Measurements from ENCODE around the gene S100A2.
"Not testable (repeated sequence)": the region's sequence is repeated elsewhere in the genome, so short reads cannot be mapped to it uniquely, and the experiment has no call there.

S100A2 gene

DNA sequence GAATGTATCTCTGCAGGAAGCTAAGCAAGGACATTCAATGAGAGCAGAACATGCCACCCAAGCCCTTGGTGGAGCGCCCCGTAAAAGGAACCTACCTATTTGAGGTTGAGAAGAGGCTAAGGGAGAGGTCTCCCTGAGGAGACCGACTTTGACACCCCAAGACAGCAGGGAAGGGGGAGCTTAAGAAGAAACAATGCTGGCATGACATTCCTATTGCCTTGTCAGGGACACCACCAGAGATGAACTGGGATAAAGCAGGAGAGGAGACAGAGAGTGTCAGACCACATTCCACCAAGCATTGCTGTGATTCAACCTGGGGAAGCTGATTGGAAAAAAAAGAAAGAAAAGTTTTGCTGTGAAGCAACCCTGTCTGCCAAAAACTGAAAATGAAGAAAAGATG lies 13.3 kb upstream of the S100A2 start:
- FAIRE-seq (no peak), DNase-seq (ENCODE audit: insufficient read length, low spot score) (no peak)
- TF ChIP-seq POLR2A (IDR thresholded peaks at IDR 0.05; ENCODE audit: low read depth, low read length), result no peak

DNA sequence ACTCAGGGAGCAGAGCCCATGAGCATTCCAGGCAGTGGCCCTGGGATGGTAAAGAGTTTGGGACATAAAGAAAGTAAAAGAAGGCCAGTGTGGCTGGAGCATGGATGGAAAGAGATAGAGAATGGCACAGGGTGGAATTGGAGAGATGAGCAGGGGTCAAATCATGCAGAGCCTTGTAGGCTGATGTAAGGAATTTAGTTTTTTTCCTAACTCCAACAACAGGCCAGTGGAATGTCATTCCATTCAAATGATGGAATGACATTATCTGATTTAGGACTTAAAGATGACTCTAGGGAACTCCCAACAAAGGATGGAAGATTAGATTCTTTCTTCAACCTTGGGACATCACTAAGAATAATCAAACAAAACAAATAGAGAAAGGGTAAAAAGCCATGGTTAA lies 12.8 kb upstream of the S100A2 start:
- DNase-seq (ENCODE audit: insufficient read length, low spot score) (no peak), FAIRE-seq (no peak)
- TF ChIP-seq POLR2A (IDR thresholded peaks at IDR 0.05; ENCODE audit: low read depth, low read length), result no peak

DNA sequence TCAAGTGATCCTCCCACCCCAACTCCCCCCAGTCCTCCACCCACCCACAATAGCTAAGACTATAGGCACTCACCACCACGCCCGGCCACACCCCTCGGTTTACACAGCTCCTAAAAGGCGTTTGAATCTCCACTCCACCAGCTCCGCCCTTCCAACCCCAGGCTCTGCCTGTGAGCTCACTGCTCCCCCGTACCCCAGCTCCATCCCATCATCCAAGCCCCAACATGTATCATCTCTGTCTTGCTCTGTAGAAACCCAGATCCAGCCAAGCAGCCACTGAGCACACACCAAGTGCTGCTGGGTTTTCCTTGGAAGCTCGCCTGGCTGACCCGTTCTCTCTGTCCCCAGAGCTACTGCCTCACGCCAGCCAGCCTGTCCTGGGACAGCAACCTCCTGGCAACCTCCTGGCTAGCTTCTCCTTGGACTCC lies 12.0 kb upstream of the S100A2 start:
- FAIRE-seq (no peak), DNase-seq (ENCODE audit: insufficient read length, low spot score) (no peak)
- no peak for TF ChIP-seq POLR2A (IDR thresholded peaks at IDR 0.05; ENCODE audit: low read depth, low read length)

DNA sequence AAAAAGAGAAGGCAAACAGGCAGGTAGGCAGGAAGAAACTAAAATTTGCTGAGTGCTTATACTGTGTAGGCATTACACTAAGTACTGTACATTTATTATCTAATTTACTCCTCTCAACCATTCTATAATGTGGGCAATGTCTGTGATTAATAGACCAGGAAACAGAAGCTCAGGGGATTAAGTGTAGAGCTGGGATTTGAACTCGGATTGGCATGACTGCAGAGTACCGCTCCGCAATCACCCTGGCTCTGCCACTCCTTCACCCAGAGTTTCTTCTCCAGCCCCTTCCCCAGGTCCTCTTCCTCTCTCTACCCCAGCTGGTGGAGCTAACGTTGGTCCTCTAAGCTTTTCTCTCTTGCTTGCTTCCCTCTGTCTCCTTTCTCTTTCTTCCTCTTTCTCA lies 11.5 kb upstream of the S100A2 start:
- no peak for TF ChIP-seq POLR2A (IDR thresholded peaks at IDR 0.05; ENCODE audit: low read depth, low read length)
- FAIRE-seq, result no peak
- no peak for DNase-seq (ENCODE audit: insufficient read length, low spot score)

DNA sequence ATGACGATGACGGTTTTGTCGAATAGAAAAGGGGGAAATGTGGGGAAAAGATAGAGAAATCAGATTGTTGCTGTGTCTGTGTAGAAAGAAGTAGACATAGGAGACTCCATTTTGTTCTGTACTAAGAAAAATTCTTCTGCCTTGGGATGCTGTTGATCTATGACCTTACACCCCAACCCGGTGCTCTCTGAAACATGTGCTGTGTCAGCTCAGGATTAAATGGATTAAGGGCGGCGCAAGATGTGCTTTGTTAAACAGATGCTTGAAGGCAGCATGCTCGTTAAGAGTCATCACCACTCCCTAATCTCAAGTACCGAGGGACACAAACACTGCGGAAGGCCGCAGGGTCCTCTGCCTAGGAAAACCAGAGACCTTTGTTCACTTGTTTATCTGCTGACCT lies 9.9 kb upstream of the S100A2 start:
- not testable (repeated sequence) for DNase-seq (ENCODE audit: insufficient read length, low spot score)

DNA sequence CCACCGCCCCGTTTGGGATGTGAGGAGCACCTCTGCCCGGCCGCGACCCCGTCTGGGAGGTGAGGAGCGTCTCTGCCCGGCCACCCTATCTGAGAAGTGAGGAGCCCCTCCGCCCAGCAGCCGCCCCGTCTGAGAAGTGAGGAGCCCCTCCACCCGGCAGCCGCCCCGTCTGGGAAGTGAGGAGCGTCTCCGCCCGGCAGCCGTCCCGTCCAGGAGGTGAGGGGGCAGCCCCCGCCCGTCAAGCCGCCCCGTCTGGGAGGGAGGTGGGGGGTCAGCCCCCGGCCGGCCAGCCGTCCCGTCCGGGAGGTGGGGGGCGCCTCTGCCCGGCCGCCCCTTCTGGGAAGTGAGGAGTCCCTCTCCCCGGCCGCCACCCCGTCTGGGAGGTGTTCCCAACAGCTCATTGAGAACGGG lies 9.4 kb upstream of the S100A2 start:
- DNase-seq (ENCODE audit: insufficient read length, low spot score); FAIRE-seq: not testable (repeated sequence)

More for the DNA sequence above, 9.9 kb upstream of the S100A2 start:
- not testable (repeated sequence) for FAIRE-seq

DNA sequence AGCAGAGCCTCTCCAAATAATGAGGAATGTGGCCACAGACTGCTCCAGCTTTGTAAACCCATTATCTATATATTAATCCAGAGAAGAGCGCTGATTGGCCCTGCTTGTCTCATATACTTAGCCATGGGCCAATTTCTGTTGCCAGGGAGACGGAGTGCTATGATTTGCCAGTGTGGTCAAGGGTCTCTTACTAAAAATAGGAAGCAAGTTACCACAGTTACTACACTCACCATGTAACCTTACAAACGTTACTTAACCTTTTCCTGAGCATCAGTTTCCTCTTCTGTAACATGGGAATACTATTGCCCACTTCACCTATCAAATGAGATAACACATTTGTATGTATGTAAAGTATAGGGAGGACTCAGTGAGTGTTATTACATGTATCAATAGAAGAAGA lies 7.7 kb upstream of the S100A2 start:
- FAIRE-seq, result no peak
- TF ChIP-seq POLR2A (IDR thresholded peaks at IDR 0.05; ENCODE audit: low read depth, low read length), result no peak
- no peak for DNase-seq (ENCODE audit: insufficient read length, low spot score)

DNA sequence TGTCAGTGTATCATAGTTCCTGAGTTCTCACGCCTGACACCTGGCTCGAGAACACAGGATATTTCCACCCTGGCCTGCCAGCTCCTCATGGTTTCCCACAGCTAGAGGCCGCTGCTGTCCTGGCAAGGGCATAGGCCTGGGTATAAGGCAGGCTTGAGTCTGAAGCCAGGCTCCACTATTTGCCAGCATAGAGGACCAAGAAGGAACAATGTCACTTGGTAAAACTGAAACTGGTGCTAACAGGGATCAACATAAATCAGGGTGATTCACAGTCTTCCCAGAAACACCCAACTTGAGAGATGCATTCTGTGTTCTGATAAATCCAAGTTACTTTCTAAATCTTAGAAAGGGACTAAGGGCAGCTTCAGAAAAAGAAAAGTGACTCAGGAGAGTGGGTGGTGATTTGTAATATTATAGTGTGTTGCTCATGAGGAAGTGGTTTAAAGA lies 6.9 kb upstream of the S100A2 start:
- FAIRE-seq (no peak), DNase-seq (ENCODE audit: insufficient read length, low spot score) (peak; percentile 72)
- no peak for TF ChIP-seq POLR2A (IDR thresholded peaks at IDR 0.05; ENCODE audit: low read depth, low read length)

DNA sequence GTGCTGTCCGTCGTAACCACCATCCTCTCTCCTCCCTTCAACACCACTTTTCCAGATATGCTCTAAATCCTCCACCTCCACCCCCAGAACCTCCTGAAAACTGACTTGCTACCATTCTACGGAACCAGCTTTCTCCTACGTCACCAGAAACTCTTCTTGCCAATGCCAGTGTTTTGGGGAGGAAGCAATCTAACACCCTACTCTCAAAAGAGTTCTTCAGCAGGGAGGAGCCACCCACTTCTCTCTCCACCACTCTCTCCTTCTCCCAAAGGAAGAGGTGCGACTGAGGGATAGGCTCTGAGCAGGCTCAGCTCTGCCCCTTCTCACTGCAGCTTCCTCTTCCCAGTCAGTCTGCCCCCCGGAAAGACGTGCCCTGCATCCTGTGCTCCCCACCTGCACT lies 6.1 kb upstream of the S100A2 start:
- DNase-seq (ENCODE audit: insufficient read length, low spot score) (no peak), FAIRE-seq (no peak)
- no peak for TF ChIP-seq POLR2A (IDR thresholded peaks at IDR 0.05; ENCODE audit: low read depth, low read length)

DNA sequence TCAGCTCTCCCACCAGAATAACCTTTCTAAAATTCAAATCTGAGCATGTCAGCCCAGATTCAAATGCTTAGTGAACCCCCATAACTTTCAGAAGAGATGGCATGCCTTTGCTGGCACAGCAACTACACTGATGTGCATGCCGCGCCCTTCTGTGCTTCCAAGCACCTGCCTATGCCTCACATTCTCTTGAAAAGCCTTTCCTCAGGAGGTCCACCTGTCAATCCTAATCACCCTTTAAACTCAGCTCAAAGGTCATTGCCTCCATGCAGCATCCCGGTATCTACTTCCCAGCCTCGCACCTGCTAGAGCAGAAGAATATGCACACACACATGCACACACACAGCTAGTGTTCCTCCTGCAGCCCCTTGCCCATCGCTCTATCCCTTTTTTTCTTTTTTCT lies 5.2 kb upstream of the S100A2 start:
- no peak for FAIRE-seq
- no peak for TF ChIP-seq POLR2A (IDR thresholded peaks at IDR 0.05; ENCODE audit: low read depth, low read length)
- no peak for DNase-seq (ENCODE audit: insufficient read length, low spot score)

DNA sequence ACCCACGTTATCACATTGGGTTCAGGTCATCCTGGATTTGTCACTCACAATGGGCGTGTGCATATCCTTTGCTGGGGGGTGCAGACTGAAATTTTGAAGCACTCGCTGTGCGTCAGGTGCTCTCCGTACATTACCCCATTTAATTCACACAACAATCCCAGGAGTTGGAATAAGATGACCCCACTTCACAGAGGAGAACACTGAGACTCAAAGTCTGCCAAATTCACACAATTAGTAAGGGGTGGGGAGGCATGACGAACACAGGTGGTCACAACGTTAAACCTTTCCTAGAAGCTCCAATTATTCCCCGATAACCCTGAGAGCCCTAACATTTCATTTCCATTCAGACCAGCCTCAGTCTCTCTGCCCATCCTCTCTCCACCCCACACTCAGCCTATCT lies 3.8 kb upstream of the S100A2 start:
- no peak for FAIRE-seq
- DNase-seq (ENCODE audit: insufficient read length, low spot score), result no peak

DNA sequence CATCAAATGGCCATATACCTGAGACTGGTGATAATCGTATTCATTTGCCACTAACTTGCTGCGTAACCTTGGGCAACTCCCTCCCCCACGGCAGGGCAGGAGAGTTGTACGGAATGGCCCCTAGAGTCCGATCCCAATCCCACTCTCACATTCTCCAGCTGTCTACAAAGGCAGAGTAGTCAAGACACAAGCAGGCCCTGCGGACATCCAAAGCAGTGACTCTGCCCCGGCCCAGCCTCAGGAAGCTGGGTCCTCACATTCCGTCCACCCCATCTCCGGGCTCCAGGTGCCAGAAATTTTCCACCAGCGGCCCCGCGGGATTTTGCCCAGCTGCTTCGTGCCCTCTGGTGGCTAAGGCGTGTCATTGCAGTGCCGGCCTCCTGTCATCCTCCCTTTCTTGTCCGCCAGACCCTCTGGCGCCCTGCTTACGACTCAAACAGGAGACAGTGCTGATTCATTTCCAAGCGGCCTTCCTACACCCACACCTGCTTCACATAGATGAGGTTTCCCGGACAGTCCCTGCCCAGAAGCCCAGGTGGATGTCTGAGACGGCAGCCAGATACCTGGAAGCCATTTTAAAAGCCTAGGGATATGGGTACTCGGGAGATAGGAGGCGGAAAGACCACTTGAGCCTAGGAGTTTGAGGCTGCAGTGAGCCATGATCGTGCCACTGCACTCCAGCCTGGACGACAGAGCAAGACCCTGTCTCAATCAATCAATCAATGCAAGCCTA lies 2.9 kb upstream of the S100A2 start:
- DNase-seq (ENCODE audit: insufficient read length, low spot score) (no peak), FAIRE-seq (no peak)
- TF ChIP-seq POLR2A (IDR thresholded peaks at IDR 0.05; ENCODE audit: low read depth, low read length), result no peak

More for the DNA sequence above, 3.8 kb upstream of the S100A2 start:
- no peak for TF ChIP-seq POLR2A (IDR thresholded peaks at IDR 0.05; ENCODE audit: low read depth, low read length)

DNA sequence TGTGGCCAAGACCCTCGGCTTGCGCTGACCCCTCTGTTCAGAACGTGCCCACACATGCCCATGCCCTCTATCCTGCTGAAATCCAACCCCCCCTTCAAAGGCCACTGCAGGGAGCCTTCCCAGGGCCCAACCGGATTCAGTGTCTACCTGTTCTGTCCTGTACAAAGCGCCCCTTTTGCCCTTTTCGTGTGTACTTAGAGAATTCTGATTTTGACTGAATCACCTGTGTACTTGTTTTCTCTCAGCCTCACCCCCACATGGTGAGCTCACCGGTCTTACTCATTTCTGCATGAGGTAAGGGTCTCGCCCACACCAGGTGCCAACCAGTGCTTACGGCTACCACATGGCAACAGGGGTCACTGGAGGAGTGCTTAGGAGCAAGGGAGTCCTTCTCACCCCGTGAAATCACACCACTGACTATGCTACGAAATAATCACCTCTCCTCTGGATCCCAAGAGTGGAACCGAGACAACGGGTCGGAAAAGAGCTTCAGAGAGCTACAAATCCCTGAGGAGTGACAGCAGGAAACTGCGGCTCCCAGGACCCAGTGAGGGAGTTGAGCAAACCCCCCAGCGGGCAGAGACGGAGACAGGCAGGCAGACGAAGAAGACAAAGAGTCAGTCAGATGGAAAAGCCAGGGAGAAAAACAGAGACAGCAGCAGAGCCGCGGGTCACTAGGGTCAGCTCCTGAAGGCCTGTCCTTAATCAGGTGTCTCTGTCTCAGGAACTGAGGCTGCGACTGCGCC lies 2.1 kb upstream of the S100A2 start:
- no peak; the same call in 1 of the 2 replicates for TF ChIP-seq POLR2A (IDR thresholded peaks at IDR 0.05; ENCODE audit: low read depth, low read length)
- FAIRE-seq (no peak), DNase-seq (ENCODE audit: insufficient read length, low spot score) (no peak)

DNA sequence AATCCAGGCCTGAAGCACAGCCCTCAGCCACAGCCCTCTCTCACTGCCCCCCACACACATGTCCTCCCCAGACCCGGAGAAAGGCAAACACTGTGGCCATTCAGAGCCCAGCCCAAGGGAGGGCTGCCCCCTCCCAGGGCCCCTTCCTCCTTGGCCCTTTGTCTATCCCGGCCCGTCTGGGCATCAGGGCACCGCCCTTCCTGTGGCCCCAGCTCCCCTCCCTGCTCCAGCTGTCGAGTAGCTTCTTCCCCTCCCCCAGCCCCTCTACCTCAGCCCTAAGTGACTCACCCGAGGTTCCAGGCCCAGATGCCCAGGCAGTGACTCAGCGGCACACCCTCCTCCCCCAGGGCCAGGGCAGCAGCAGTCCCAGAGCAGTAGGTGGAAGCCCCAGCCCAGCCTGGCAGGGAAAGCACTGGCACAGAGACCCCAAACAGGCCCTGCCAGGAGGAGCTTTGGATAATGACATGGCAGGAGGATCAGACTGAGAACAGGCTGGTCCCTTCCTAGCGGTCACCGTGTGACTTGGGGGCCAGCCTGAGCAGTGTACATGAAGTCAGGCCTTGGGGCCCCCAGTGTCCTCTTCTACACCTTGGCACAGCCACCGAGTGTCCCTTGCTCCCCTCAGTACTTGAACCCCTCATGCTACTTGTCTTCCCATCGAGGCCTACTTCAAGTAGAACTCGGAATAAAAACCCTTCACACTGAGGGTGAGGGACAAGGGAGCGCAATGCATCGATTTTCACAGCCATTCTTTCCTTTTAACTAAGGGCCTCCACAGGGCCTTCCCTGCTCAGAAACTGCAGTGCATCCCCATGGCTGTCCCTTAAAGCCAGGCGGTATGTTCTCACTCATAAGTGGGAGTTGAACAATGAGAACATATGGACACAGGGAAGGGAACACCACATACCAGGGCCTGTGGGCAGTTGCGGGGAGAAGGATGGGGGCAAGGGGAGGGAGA lies 1.0 kb upstream of the S100A2 start:
- DNase-seq (ENCODE audit: insufficient read length, low spot score) (peak; percentile 93), FAIRE-seq (no peak)
- TF ChIP-seq POLR2A (IDR thresholded peaks at IDR 0.05; ENCODE audit: low read depth, low read length), result peak; percentile 55
